HepG2 (cell line): ENCODE data around the gene KANSL1. TPM values are rescaled to one million over a fixed set of nuclear protein-coding genes. Genes with fewer than 3 reads are reported as not detected.

Source experiments
- CEBPG ChIP-seq: IDR thresholded peaks from 2 replicates; pipeline ENCODE4 v1.6.1; 2016
- CREM ChIP-seq, 2 experiments: sonication (generic) in 1 of 2; formaldehyde crosslinking in 1 of 2; IDR thresholded peaks; 2 replicates each; pipeline versions ENCODE4 v1.4.0 to v1.6.1; 2016 to 2020; ENCODE audit warnings: antibody characterized with exemption in 1 of 2, mild to moderate bottlenecking in 1 of 2, missing genetic modification reagents in 1 of 2
- GATAD2A ChIP-seq: IDR thresholded peaks from 2 replicates; pipeline ENCODE4 v1.6.1; 2016
- HOXA5 ChIP-seq: sonication (generic); formaldehyde crosslinking; IDR thresholded peaks from 2 replicates; pipeline ENCODE4 v1.4.0; 2020; ENCODE audit warnings: missing genetic modification reagents
- JARID2 ChIP-seq: sonication (generic); formaldehyde crosslinking; IDR thresholded peaks from 2 replicates; pipeline ENCODE4 v1.8.1; 2023; ENCODE audit warnings: missing genetic modification reagents, inconsistent platforms; ENCODE audit not compliant: insufficient replicate concordance
- KDM1A ChIP-seq: IDR thresholded peaks from 2 replicates; pipeline ENCODE4 v1.6.1; 2016; ENCODE audit warnings: missing compliant biosample characterization
- MED8 ChIP-seq: sonication (generic); formaldehyde crosslinking; IDR thresholded peaks from 2 replicates; pipeline ENCODE4 v1.8.1; 2023; ENCODE audit warnings: mild to moderate bottlenecking, missing genetic modification reagents; ENCODE audit not compliant: insufficient replicate concordance
- NFE2L2 ChIP-seq: fragments of 150-350 bp; IDR thresholded peaks from 2 replicates; pipeline ENCODE4 v1.6.1; 2014; ENCODE audit warnings: low read length
- NONO ChIP-seq, 2 experiments: fragments of 450-650 bp in 1 of 2; sonication (generic) in 1 of 2; formaldehyde crosslinking in 1 of 2; IDR thresholded peaks in 1 of 2; conservative IDR thresholded peaks in 1 of 2; 2 replicates each; pipeline versions ENCODE4 v1.6.1 to v1.8.0; 2017 to 2022; ENCODE audit warnings: mild to moderate bottlenecking in 1 of 2, missing genetic modification reagents in 1 of 2, moderate library complexity in 1 of 2
- NPAS2 ChIP-seq: sonication (generic); formaldehyde crosslinking; IDR thresholded peaks from 2 replicates; pipeline ENCODE4 v1.8.0; 2022; ENCODE audit warnings: mild to moderate bottlenecking, missing genetic modification reagents, borderline replicate concordance
- ZBTB34 ChIP-seq: sonication (generic); formaldehyde crosslinking; IDR thresholded peaks from 2 replicates; pipeline ENCODE4 v1.8.0; 2022; ENCODE audit warnings: mild to moderate bottlenecking, missing genetic modification reagents
- ZBTB38 ChIP-seq: sonication (generic); formaldehyde crosslinking; IDR thresholded peaks from 2 replicates; pipeline ENCODE4 v1.5.1; 2020; ENCODE audit warnings: mild to moderate bottlenecking, missing genetic modification reagents
- ZNF3 ChIP-seq: IDR thresholded peaks from 2 replicates; pipeline ENCODE4 v1.7.0; 2017; ENCODE audit warnings: inconsistent platforms
- ZNF331 ChIP-seq: sonication (generic); formaldehyde crosslinking; IDR thresholded peaks from 2 replicates; pipeline ENCODE4 v1.4.0; 2020; ENCODE audit warnings: missing genetic modification reagents
- ZNF354B ChIP-seq: sonication (generic); formaldehyde crosslinking; IDR thresholded peaks from 2 replicates; pipeline ENCODE4 v1.8.0; 2022; ENCODE audit warnings: mild to moderate bottlenecking, missing genetic modification reagents
- ZNF468 ChIP-seq: sonication (generic); formaldehyde crosslinking; IDR thresholded peaks from 2 replicates; pipeline ENCODE4 v1.8.0; 2022; ENCODE audit warnings: mild to moderate bottlenecking, moderate library complexity, missing genetic modification reagents
- ZNF496 ChIP-seq: sonication (generic); formaldehyde crosslinking; IDR thresholded peaks from 2 replicates; pipeline ENCODE4 v1.8.1; 2023; ENCODE audit warnings: mild to moderate bottlenecking, moderate library complexity, missing genetic modification reagents; ENCODE audit not compliant: insufficient replicate concordance
- ZNF770 ChIP-seq: sonication (generic); formaldehyde crosslinking; IDR thresholded peaks from 2 replicates; pipeline ENCODE4 v1.5.0; 2020; ENCODE audit warnings: mild to moderate bottlenecking, missing genetic modification reagents
- ZNF879 ChIP-seq: sonication (generic); formaldehyde crosslinking; IDR thresholded peaks from 2 replicates; pipeline ENCODE4 v1.8.1; 2023; ENCODE audit warnings: missing genetic modification reagents
- polyA plus RNA-seq, 8 experiments: library from polyadenylated mRNA; depleted of rRNA in 3 of 8; stranded (reverse) in 7 of 8; unstranded in 1 of 8; fragments of >200 nt; fragmentation: Illumina TruSeq in 4 of 8; extraction: Trizol in 4 of 8; gene quantifications; 2 replicates each; pipeline versions ENCODE4 v1.2.1 to v1.2.3, GENCODE V29; 2011 to 2016; ENCODE audit warnings: low read depth in 4 of 8, missing spikeins in 1 of 8, mixed read lengths in 1 of 8; ENCODE audit not compliant: insufficient read depth in 1 of 8
- total RNA-seq, 5 experiments: library from RNA; depleted of rRNA; stranded (reverse); fragments of >200 nt; fragmentation: Illumina TruSeq; extraction: Trizol; gene quantifications; 2 replicates each; pipeline ENCODE4 v1.2.3, GENCODE V29; 2016; ENCODE audit warnings: low read depth in 1 of 5
- TF ChIP-seq, protein P1 (sequence below): sonication (generic); formaldehyde crosslinking; IDR thresholded peaks from 2 replicates; pipeline ENCODE4 v1.8.1; 2023; ENCODE audit warnings: mild to moderate bottlenecking, missing genetic modification reagents
- TF ChIP-seq, protein P2 (sequence below): sonication (generic); formaldehyde crosslinking; IDR thresholded peaks from 2 replicates; pipeline ENCODE4 v1.4.0; 2020; ENCODE audit warnings: missing genetic modification reagents, mild to moderate bottlenecking, borderline replicate concordance

The KANSL1 gene
- total and polyA plus RNA-seq, 2 of the 13 experiments (the other 11 are each of a cell fraction or from before 2014, with no cell fraction given) = 24.0 to 59.6 TPM

GRCh38 chr17:46167826-46168569, 25.2 kb downstream of the KANSL1 start (continued):
- TF ChIP-seq, protein P1, sequence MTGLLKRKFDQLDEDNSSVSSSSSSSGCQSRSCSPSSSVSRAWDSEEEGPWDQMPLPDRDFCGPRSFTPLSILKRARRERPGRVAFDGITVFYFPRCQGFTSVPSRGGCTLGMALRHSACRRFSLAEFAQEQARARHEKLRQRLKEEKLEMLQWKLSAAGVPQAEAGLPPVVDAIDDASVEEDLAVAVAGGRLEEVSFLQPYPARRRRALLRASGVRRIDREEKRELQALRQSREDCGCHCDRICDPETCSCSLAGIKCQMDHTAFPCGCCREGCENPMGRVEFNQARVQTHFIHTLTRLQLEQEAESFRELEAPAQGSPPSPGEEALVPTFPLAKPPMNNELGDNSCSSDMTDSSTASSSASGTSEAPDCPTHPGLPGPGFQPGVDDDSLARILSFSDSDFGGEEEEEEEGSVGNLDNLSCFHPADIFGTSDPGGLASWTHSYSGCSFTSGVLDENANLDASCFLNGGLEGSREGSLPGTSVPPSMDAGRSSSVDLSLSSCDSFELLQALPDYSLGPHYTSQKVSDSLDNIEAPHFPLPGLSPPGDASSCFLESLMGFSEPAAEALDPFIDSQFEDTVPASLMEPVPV (CRISPR knock-in tag) = no peak
- no peak for TF ChIP-seq CREM (IDR thresholded peaks at IDR 0.05)
- TF ChIP-seq CREM (CRISPR knock-in tag; IDR thresholded peaks at IDR 0.05) = no peak
- no peak for TF ChIP-seq KDM1A (CRISPR knock-in tag)
- TF ChIP-seq MED8 (CRISPR knock-in tag) = no peak
- TF ChIP-seq ZNF496 (CRISPR knock-in tag) = no peak
- TF ChIP-seq ZNF331 (CRISPR knock-in tag) = no peak
- TF ChIP-seq ZNF879 (CRISPR knock-in tag) = no peak
- peak; percentile 85 for TF ChIP-seq GATAD2A (CRISPR knock-in tag)
- TF ChIP-seq ZNF354B (CRISPR knock-in tag) = no peak
- peak; percentile 30; the same call in 1 of the 2 replicates for TF ChIP-seq ZNF3
- TF ChIP-seq ZNF770 (CRISPR knock-in tag) = peak; percentile 82
- TF ChIP-seq ZBTB34 (CRISPR knock-in tag) = no peak
- TF ChIP-seq ZNF468 (CRISPR knock-in tag) = no peak
- peak; percentile 99 for TF ChIP-seq ZBTB38 (CRISPR knock-in tag)
- TF ChIP-seq, protein P2, sequence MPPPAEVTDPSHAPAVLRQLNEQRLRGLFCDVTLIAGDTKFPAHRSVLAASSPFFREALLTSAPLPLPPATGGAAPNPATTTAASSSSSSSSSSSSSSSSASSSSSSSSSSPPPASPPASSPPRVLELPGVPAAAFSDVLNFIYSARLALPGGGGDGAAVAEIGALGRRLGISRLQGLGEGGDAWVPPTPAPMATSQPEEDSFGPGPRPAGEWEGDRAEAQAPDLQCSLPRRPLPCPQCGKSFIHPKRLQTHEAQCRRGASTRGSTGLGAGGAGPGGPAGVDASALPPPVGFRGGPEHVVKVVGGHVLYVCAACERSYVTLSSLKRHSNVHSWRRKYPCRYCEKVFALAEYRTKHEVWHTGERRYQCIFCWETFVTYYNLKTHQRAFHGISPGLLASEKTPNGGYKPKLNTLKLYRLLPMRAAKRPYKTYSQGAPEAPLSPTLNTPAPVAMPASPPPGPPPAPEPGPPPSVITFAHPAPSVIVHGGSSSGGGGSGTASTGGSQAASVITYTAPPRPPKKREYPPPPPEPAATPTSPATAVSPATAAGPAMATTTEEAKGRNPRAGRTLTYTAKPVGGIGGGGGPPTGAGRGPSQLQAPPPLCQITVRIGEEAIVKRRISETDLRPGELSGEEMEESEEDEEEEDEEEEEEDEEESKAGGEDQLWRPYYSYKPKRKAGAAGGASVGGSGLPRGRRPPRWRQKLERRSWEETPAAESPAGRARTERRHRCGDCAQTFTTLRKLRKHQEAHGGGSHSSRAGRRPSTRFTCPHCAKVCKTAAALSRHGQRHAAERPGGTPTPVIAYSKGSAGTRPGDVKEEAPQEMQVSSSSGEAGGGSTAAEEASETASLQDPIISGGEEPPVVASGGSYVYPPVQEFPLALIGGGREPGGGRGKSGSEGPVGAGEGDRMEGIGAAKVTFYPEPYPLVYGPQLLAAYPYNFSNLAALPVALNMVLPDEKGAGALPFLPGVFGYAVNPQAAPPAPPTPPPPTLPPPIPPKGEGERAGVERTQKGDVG (CRISPR knock-in tag) = peak; percentile 77; the same call in 1 of the 2 replicates
- TF ChIP-seq NFE2L2 = no peak
- no peak for TF ChIP-seq NONO (IDR thresholded peaks at IDR 0.05)
- TF ChIP-seq NONO (CRISPR knock-in tag; conservative IDR thresholded peaks at IDR 0.05) = no peak
- no peak for TF ChIP-seq NPAS2 (CRISPR knock-in tag)
- no peak for TF ChIP-seq JARID2 (CRISPR knock-in tag)
- no peak for TF ChIP-seq HOXA5 (CRISPR knock-in tag)
- peak; percentile 39; the same call in 1 of the 2 replicates for TF ChIP-seq CEBPG (CRISPR knock-in tag)
